ENCODE measurements around the gene NR2F1-AS1.

The NR2F1-AS1 gene

GRCh38 chr5:93583439-93583767 is 2.4 kb upstream of the NR2F1-AS1 start:
- no peaks in the 10 kb centered on the region for H3K79me2 ChIP-seq
- H3K27ac ChIP-seq: no peak overlapping the region
- peak overlapping the region; percentile 27 for H3K4me3 ChIP-seq (ENCODE audit: low read depth, low read length)
- no peak for TF ChIP-seq CTCF (IDR thresholded peaks at IDR 0.05)
- H3K27me3 ChIP-seq (ENCODE audit: control insufficient read depth, insufficient read depth, low read length): peaks cover 49% of the 10 kb centered on the region
- no peak overlapping the region for H3K4me2 ChIP-seq (ENCODE audit: low read length)
- H2AFZ ChIP-seq: no peak overlapping the region
- no peaks in the 10 kb centered on the region for H3K9me3 ChIP-seq (ENCODE audit: control insufficient read depth, low read length)
- no peaks in the 10 kb centered on the region for H3K36me3 ChIP-seq (ENCODE audit: control insufficient read depth, insufficient read depth, low read length)
- H3K9ac ChIP-seq: no peak overlapping the region
- no peaks in the 10 kb centered on the region for H3K4me1 ChIP-seq

GRCh38 chr5:93582677-93583438 is 1.8 kb upstream of the NR2F1-AS1 start, which contains the start of gene NR2F1:
Gene NR2F1, plus strand, starts transcription at chr5:93583222. Its CDS starts 1,802 bp downstream, at chr5:93585024.
- Histone ChIP-seq H3K27ac (no peak within 1 kb of the TSS), H3K9me3 (ENCODE audit: control insufficient read depth, low read length) (no peaks in the 10 kb centered on the region), H3K4me3 (ENCODE audit: low read depth, low read length) (peak within 1 kb of the TSS; percentile 27), H3K79me2 (no peaks in the 10 kb centered on the region), H3K27me3 (ENCODE audit: control insufficient read depth, insufficient read depth, low read length) (peaks cover 45% of the 10 kb centered on the region), H3K9ac (no peak within 1 kb of the TSS), H3K36me3 (ENCODE audit: control insufficient read depth, insufficient read depth, low read length) (no peaks in the 10 kb centered on the region), H2AFZ (no peak within 1 kb of the TSS), H3K4me1 (no peaks in the 10 kb centered on the region), H3K4me2 (ENCODE audit: low read length) (peak within 1 kb of the TSS; percentile 38)
- TF ChIP-seq CTCF (IDR thresholded peaks at IDR 0.05): no peak

- peaks cover 45% of the 10 kb centered on the region for H3K27me3 ChIP-seq (ENCODE audit: control insufficient read depth, insufficient read depth, low read length)
- TF ChIP-seq CTCF (IDR thresholded peaks at IDR 0.05): no peak
- H3K9ac ChIP-seq: no peak overlapping the region
- H3K9me3 ChIP-seq (ENCODE audit: control insufficient read depth, low read length): no peaks in the 10 kb centered on the region
- H3K27ac ChIP-seq: no peak overlapping the region
- no peak overlapping the region for H3K4me2 ChIP-seq (ENCODE audit: low read length)
- no peaks in the 10 kb centered on the region for H3K4me1 ChIP-seq
- no peaks in the 10 kb centered on the region for H3K36me3 ChIP-seq (ENCODE audit: control insufficient read depth, insufficient read depth, low read length)
- no peak overlapping the region for H3K4me3 ChIP-seq (ENCODE audit: low read depth, low read length)
- no peak overlapping the region for H2AFZ ChIP-seq
- no peaks in the 10 kb centered on the region for H3K79me2 ChIP-seq
Observed at GRCh38 chr5:93582167-93582462, 1.1 kb upstream of the NR2F1-AS1 start.

- Histone ChIP-seq H3K9me3 (ENCODE audit: control insufficient read depth, low read length) (no peaks in the 10 kb centered on the region), H3K27ac (peak overlapping the region; percentile 32), H3K4me2 (ENCODE audit: low read length) (peak overlapping the region; percentile 62), H3K4me1 (no peaks in the 10 kb centered on the region), H3K27me3 (ENCODE audit: control insufficient read depth, insufficient read depth, low read length) (peaks cover 35% of the 10 kb centered on the region), H3K36me3 (ENCODE audit: control insufficient read depth, insufficient read depth, low read length) (no peaks in the 10 kb centered on the region), H2AFZ (peak overlapping the region; percentile 65), H3K9ac (no peak overlapping the region), H3K79me2 (no peaks in the 10 kb centered on the region), H3K4me3 (ENCODE audit: low read depth, low read length) (peak overlapping the region; percentile 42)
- no peak for TF ChIP-seq CTCF (IDR thresholded peaks at IDR 0.05)
Observed at GRCh38 chr5:93580063-93580926, 724 bp downstream of the NR2F1-AS1 start.
